CD4-positive, alpha-beta memory T cell (primary cell): ENCODE measurements around the gene PNLIPRP2. TPM values are rescaled to one million over a fixed set of nuclear protein-coding genes. Genes with fewer than 3 reads are reported as not detected.

ENCODE experiments used
- CTCF ChIA-PET: fragments of 350-600 bp; sonication (Branson Sonifier 250); formaldehyde crosslinking; loops from one replicate; lab custom pipeline; 2021; ENCODE audit warnings: inconsistent platforms; ENCODE audit not compliant: partially characterized antibody; lab: Charles Lee
- POLR2A ChIA-PET: fragments of 350-600 bp; sonication (Branson Sonifier 250); formaldehyde crosslinking; loops from one replicate; lab custom pipeline; 2021; ENCODE audit not compliant: partially characterized antibody; lab: Charles Lee
- DNase-seq, 5 donors: peaks; one replicate each; pipeline versions ENCODE4 v3.0.0 to v3.0.0-alpha.2; 2020 to 2022; ENCODE audit warnings: mixed read lengths in 1 of 5
- H3K27ac ChIP-seq: one replicate; pipeline ENCODE4 v1.7.0; 2013; ENCODE audit warnings: low read depth, low read length
- H3K27me3 ChIP-seq: 2 replicates; pipeline ENCODE4 v1.7.0; 2013; ENCODE audit warnings: mild to moderate bottlenecking, low read length, moderate library complexity; ENCODE audit not compliant: insufficient read depth
- H3K36me3 ChIP-seq: 2 replicates; pipeline ENCODE4 v1.7.0; 2013; ENCODE audit warnings: mild to moderate bottlenecking, low read length, moderate library complexity; ENCODE audit not compliant: insufficient read depth
- H3K4me1 ChIP-seq: 2 replicates; pipeline ENCODE4 v1.7.0; 2013; ENCODE audit warnings: mild to moderate bottlenecking, low read length, moderate library complexity; ENCODE audit not compliant: insufficient read depth
- H3K4me3 ChIP-seq, 2 donors: one replicate each; pipeline ENCODE4 v1.7.0; 2013; ENCODE audit warnings: low read length in 2 of 2, mild to moderate bottlenecking in 1 of 2
- H3K9me3 ChIP-seq, 2 donors: one replicate each; pipeline ENCODE4 v1.7.0; 2013; ENCODE audit warnings: low read length in 2 of 2, control low read depth in 1 of 2; ENCODE audit not compliant: control insufficient read depth in 1 of 2
- H3K27ac Mint-ChIP-seq, 7 donors: one replicate each; pipeline ENCODE4 v1.8.0; 2020 to 2021; ENCODE audit warnings: mixed read lengths in 7 of 7, mild to moderate bottlenecking in 6 of 7, inconsistent platforms in 3 of 7, moderate library complexity in 3 of 7
- H3K27me3 Mint-ChIP-seq, 2 donors: one replicate each; pipeline ENCODE4 v1.8.0; 2020 to 2021; ENCODE audit warnings: mixed read lengths in 2 of 2
- H3K36me3 Mint-ChIP-seq, 2 donors: one replicate each; pipeline ENCODE4 v1.8.0; 2020 to 2021; ENCODE audit warnings: mixed read lengths in 2 of 2, inconsistent platforms in 1 of 2, mild to moderate bottlenecking in 1 of 2
- H3K4me1 Mint-ChIP-seq, 4 donors: one replicate each; pipeline ENCODE4 v1.8.0; 2020 to 2021; ENCODE audit warnings: mixed read lengths in 4 of 4, mild to moderate bottlenecking in 1 of 4
- H3K4me3 Mint-ChIP-seq, 8 donors: one replicate each; pipeline ENCODE4 v1.8.0; 2020 to 2021; ENCODE audit warnings: mixed read lengths in 8 of 8, mild to moderate bottlenecking in 7 of 8, moderate library complexity in 6 of 8, inconsistent platforms in 3 of 8
- H3K9me3 Mint-ChIP-seq, 8 donors: one replicate each; pipeline ENCODE4 v1.8.0; 2020 to 2021; ENCODE audit warnings: mixed read lengths in 8 of 8, mild to moderate bottlenecking in 5 of 8, inconsistent platforms in 3 of 8, moderate library complexity in 1 of 8
- intact Hi-C: fragments of 100-400 bp; cut with micrococcal nuclease; formaldehyde crosslinking; loops from one replicate; pipeline ENCODE4 v1.15.1; 2023
- polyA plus RNA-seq, 2 donors: library from polyadenylated mRNA; unstranded; fragments of 300-500 nt; fragmentation: Illumina TruSeq; gene quantifications; one replicate each; pipeline ENCODE4 v1.2.3, GENCODE V29; 2021
- total RNA-seq, 2 experiments: library from RNA; stranded (reverse); gene quantifications; one replicate each; pipeline ENCODE4 v1.2.3, GENCODE V29; 2021

PNLIPRP2 gene
- total and polyA plus RNA-seq, 4 experiments from 2014 or later = not detected

DNA sequence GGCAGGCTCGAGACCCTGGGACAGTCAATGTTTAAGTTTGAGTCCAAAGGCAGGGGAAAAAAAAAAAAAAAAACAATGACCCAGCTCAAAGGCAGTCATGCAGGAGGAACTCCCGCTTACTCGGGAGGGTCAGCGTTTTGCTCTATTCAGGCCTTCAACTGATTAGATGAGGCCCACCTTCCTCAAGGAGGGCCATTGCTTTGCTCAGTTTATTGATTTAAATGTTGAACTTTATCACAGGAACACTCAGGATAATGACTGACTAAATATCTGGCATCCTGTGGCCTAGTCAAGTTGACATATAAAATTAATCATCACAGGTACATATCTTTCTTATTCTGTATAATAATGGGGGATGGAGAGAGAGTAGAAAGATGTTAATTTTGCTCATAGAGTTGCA lies 69.0 kb downstream of the PNLIPRP2 start:
- no peak overlapping the region for H3K27ac Mint-ChIP-seq
- ChIA-PET CTCF (no interaction called here), POLR2A (no interaction called here)
- H3K4me1 ChIP-seq = no peaks in the 10 kb centered on the region
- intact Hi-C loops = no loop called here
- H3K27ac ChIP-seq = no peak overlapping the region
- DNase-seq = no peak
- no peaks in the 10 kb centered on the region for H3K9me3 Mint-ChIP-seq
- H3K4me1 Mint-ChIP-seq = no peaks in the 10 kb centered on the region
- no peaks in the 10 kb centered on the region for H3K27me3 ChIP-seq
- H3K9me3 ChIP-seq = no peaks in the 10 kb centered on the region
- H3K4me3 Mint-ChIP-seq = no peak overlapping the region
- no peaks in the 10 kb centered on the region for H3K36me3 Mint-ChIP-seq
- H3K36me3 ChIP-seq = no peaks in the 10 kb centered on the region
- H3K4me3 ChIP-seq = no peak overlapping the region
- H3K27me3 Mint-ChIP-seq = peaks cover 7 to 26% of the 10 kb centered on the region in 2 donors

DNA sequence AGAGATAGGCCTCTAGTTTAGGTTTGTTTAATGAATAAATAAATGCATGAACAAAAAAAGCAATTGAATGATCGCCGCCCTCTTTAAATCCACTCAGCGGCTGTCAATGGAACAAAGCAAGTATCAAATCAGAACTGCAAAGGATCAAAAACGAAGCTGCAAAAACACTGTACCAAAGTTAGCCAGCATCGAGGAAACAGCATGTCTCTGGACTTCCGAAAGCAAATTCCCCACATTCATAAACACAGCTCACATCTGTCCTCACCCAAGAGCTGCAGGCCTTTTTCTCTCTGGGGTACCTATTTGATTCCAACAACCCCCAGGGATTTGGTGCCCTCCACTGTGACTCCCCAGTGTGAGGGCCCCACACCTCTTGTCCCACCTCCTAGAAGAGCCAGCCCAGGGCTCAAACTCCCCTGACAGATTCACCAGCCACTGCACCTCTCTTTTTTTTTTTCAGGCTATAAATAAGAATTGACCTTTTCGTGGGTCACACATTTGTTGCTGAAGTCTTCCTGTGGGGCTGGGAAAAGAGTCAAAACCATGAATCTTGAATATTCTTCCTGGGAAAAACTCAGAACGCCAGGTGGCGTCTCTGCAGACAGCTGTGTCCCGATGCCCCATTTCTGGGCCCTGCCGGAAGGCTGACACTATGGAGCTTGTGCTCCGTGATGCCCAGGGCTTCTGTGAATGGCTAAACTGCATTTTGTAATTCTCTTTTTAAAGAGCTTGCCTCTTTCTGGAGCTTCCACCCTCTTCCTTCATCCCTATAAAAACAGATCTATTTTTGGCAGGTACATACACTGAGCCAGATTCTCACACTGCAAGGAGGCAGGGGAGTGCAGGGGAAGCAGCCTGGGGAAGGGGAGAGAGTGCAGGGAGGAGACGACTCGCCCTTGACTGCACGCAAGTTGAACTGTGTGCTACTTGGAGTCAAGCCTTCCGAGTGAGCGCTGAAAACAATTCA lies 69.9 kb downstream of the PNLIPRP2 start:
- ChIA-PET POLR2A (no interaction called here), CTCF (interaction anchor here (1.1 to 2.3 kb wide), 5 partner anchors 76 to 484 kb away, joined by 3 to 6 read pairs (median 3); no protein-coding TSS in a partner anchor)
- H3K9me3 Mint-ChIP-seq = no peaks in the 10 kb centered on the region
- Histone ChIP-seq H3K4me3 (no peak overlapping the region), H3K4me1 (no peaks in the 10 kb centered on the region), H3K36me3 (no peaks in the 10 kb centered on the region), H3K27ac (no peak overlapping the region), H3K9me3 (no peaks in the 10 kb centered on the region), H3K27me3 (no peaks in the 10 kb centered on the region)
- H3K4me3 Mint-ChIP-seq = no peak overlapping the region
- no peaks in the 10 kb centered on the region for H3K4me1 Mint-ChIP-seq
- DNase-seq = no peak
- H3K27me3 Mint-ChIP-seq = peaks cover 10 to 27% of the 10 kb centered on the region in 2 donors
- H3K27ac Mint-ChIP-seq = no peak overlapping the region
- intact Hi-C loops = no loop called here
- H3K36me3 Mint-ChIP-seq = no peaks in the 10 kb centered on the region

DNA sequence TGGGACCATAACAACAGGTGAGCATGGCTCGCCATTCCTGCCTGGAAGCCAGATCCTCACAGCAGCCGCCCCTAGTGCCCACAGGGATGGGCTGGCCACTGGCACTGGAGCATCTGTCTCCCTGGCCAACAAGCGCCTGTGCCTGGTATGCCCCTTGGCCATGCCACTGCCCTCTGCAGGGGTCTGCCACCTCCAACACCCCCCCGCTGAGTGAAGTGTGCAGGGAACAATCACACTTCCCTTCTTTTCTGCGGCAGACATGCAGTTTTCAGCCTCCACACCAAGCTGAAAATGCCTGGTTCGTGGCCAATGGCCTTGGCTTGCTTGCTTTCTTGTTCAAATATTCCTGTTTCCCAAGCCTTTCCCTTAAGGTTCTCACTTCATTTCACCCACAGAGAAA lies 70.9 kb downstream of the PNLIPRP2 start:
- CTCF ChIA-PET = interaction anchor here (1.4 to 2.3 kb wide), 4 partner anchors 10 to 483 kb away, joined by 3 to 9 read pairs (median 5); no protein-coding TSS in a partner anchor

DNA sequence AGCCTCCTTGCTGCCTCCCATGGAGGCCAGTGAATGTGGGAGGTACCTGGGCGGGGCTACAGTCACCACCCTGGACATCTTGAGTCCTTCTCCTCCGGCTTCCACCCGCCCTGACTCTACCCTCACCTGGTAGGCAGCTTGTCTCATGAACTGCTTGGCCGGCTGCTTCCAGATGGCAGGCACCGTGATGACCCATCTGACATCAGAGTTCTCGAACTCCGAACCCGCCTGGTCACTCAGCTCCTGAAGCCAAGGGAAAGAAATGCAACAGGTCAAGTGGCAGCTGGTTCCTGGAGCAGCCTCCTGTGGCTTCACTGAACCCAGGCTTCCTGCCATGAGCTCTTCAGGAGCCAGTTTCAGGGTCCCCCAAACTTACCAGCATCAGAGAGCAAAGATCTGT lies 71.5 kb downstream of the PNLIPRP2 start:
- POLR2A ChIA-PET = no interaction called here

More for the DNA sequence above, 70.9 kb downstream of the PNLIPRP2 start:
- POLR2A ChIA-PET = no interaction called here
- no peaks in the 10 kb centered on the region for H3K36me3 Mint-ChIP-seq
- H3K9me3 ChIP-seq = no peaks in the 10 kb centered on the region
- intact Hi-C loops = no loop called here
- no peak overlapping the region for H3K4me3 Mint-ChIP-seq
- no peak overlapping the region for H3K27ac Mint-ChIP-seq
- no peaks in the 10 kb centered on the region for H3K27me3 ChIP-seq
- peaks cover 0 to 2% (median 0%) of the 10 kb centered on the region in 8 donors for H3K9me3 Mint-ChIP-seq
- H3K27me3 Mint-ChIP-seq = peaks cover 11 to 29% of the 10 kb centered on the region in 2 donors
- H3K4me3 ChIP-seq = no peak overlapping the region
- H3K4me1 ChIP-seq = no peaks in the 10 kb centered on the region
- no peaks in the 10 kb centered on the region for H3K36me3 ChIP-seq
- H3K4me1 Mint-ChIP-seq = no peaks in the 10 kb centered on the region
- no peak for DNase-seq
- no peak overlapping the region for H3K27ac ChIP-seq

GRCh38 chr10:116694243-116694926 lies 73.6 kb downstream of the PNLIPRP2 start:
- H3K9me3 ChIP-seq = no peaks in the 10 kb centered on the region
- Mint-ChIP-seq H3K27me3 (peaks cover 16 to 33% of the 10 kb centered on the region in 2 donors), H3K9me3 (peaks cover 0 to 2% (median 0%) of the 10 kb centered on the region in 8 donors), H3K4me1 (no peaks in the 10 kb centered on the region), H3K36me3 (no peaks in the 10 kb centered on the region), H3K4me3 (no peak overlapping the region), H3K27ac (no peak overlapping the region)
- H3K27me3 ChIP-seq = no peaks in the 10 kb centered on the region
- H3K36me3 ChIP-seq = no peaks in the 10 kb centered on the region
- no peak overlapping the region for H3K27ac ChIP-seq
- no peaks in the 10 kb centered on the region for H3K4me1 ChIP-seq
- H3K4me3 ChIP-seq = no peak overlapping the region
- ChIA-PET POLR2A (no interaction called here), CTCF (interaction anchor here (0.7 kb wide), 1 partner anchor 13 kb away, joined by 3 read pairs; no protein-coding TSS in a partner anchor)
- no peak for DNase-seq
- intact Hi-C loops = no loop called here

More for the DNA sequence above, 71.5 kb downstream of the PNLIPRP2 start:
- Mint-ChIP-seq H3K4me1 (no peaks in the 10 kb centered on the region), H3K4me3 (no peak overlapping the region), H3K36me3 (no peaks in the 10 kb centered on the region), H3K27ac (no peak overlapping the region), H3K9me3 (peaks cover 0 to 2% (median 0%) of the 10 kb centered on the region in 8 donors), H3K27me3 (peaks cover 11 to 33% of the 10 kb centered on the region in 2 donors)
- no peaks in the 10 kb centered on the region for H3K36me3 ChIP-seq
- H3K4me3 ChIP-seq = no peak overlapping the region
- no peak overlapping the region for H3K27ac ChIP-seq
- no peak for DNase-seq
- CTCF ChIA-PET = interaction anchor here (1.4 to 2.3 kb wide), 3 partner anchors 10 to 482 kb away, joined by 3 to 9 read pairs (median 6); no protein-coding TSS in a partner anchor
- intact Hi-C loops = no loop called here
- H3K9me3 ChIP-seq = no peaks in the 10 kb centered on the region
- H3K4me1 ChIP-seq = no peaks in the 10 kb centered on the region
- H3K27me3 ChIP-seq = no peaks in the 10 kb centered on the region

Other genes with a start within 250 kb of the PNLIPRP2 start
- gene PNLIPRP3, start 193.1 kb upstream of the PNLIPRP2 start, total RNA-seq = not detected
- gene PNLIPRP3, start 193.1 kb upstream of the PNLIPRP2 start, polyA plus RNA-seq = not detected
- not detected for gene PNLIP, start 75.0 kb upstream of the PNLIPRP2 start, total RNA-seq
- not detected for gene PNLIP, start 75.0 kb upstream of the PNLIPRP2 start, polyA plus RNA-seq
- gene PNLIPRP1, start 30.0 kb upstream of the PNLIPRP2 start, total RNA-seq = not detected
- gene PNLIPRP1, start 30.0 kb upstream of the PNLIPRP2 start, polyA plus RNA-seq = not detected
- gene HSPA12A, start 121.6 kb downstream of the PNLIPRP2 start, total RNA-seq = under 1 TPM; 0.36 to 0.64 TPM
- gene HSPA12A, start 121.6 kb downstream of the PNLIPRP2 start, polyA plus RNA-seq = under 1 TPM in 1 of 2 donors, not detected in 1; 0.14 TPM
- not detected for gene ENO4, start 228.5 kb downstream of the PNLIPRP2 start, total RNA-seq
- not detected for gene ENO4, start 228.5 kb downstream of the PNLIPRP2 start, polyA plus RNA-seq